SK-N-SH treated with all-trans-retinoic acid at 6 μM for 48 hours (cell line): ENCODE data around the gene AKAP6.

Experiments
- ATAC-seq: fragments of 200-7000 bp; cut with Tn5 transposase; 3 replicates; pipeline ENCODE4 v1.9.1; 2020; ENCODE audit warnings: mild to moderate bottlenecking, moderate library complexity
- ARNTL ChIP-seq: fragments of 450-650 bp; formaldehyde crosslinking; IDR thresholded peaks from 2 replicates; pipeline ENCODE4 v1.5.0; 2020; ENCODE audit warnings: low read depth, mild to moderate bottlenecking, moderate library complexity, borderline replicate concordance
- BACH2 ChIP-seq: fragments of 250-450 bp; sonication (Bioruptor Pico); IDR thresholded peaks from 2 replicates; pipeline ENCODE4 v1.9.0; 2021; ENCODE audit warnings: mild to moderate bottlenecking, borderline replicate concordance
- CREB5 ChIP-seq: fragments of 250-450 bp; sonication (Bioruptor Pico); IDR thresholded peaks from 2 replicates; pipeline ENCODE4 v1.5.1; 2020; ENCODE audit warnings: low read depth, mild to moderate bottlenecking, moderate library complexity
- CSDC2 ChIP-seq: fragments of 250-450 bp; sonication (Bioruptor Pico); IDR thresholded peaks from 2 replicates; pipeline ENCODE4 v1.5.0; 2020; ENCODE audit warnings: mild to moderate bottlenecking, moderate library complexity
- CSRNP3 ChIP-seq: fragments of 250-450 bp; sonication (Bioruptor Pico); IDR thresholded peaks from 2 replicates; pipeline ENCODE4 v1.5.1; 2021; ENCODE audit warnings: mild to moderate bottlenecking, moderate library complexity
- ESRRG ChIP-seq: fragments of 250-450 bp; sonication (Bioruptor Pico); IDR thresholded peaks from 2 replicates; pipeline ENCODE4 v1.6.1; 2021; ENCODE audit warnings: mild to moderate bottlenecking
- GLIS3 ChIP-seq: fragments of 250-450 bp; sonication (Bioruptor Pico); IDR thresholded peaks from 2 replicates; pipeline ENCODE4 v1.5.0; 2020; ENCODE audit warnings: mild to moderate bottlenecking, moderate library complexity
- ISL1 ChIP-seq: fragments of 250-450 bp; sonication (Bioruptor Pico); IDR thresholded peaks from 2 replicates; pipeline ENCODE4 v2.1.2; 2022; ENCODE audit warnings: mild to moderate bottlenecking, moderate library complexity
- OSR1 ChIP-seq: fragments of 250-450 bp; sonication (Bioruptor Pico); IDR thresholded peaks from 2 replicates; pipeline ENCODE4 v1.8.0; 2022; ENCODE audit warnings: moderate library complexity, mild to moderate bottlenecking, inconsistent platforms
- PATZ1 ChIP-seq: fragments of 250-450 bp; sonication (Bioruptor Pico); IDR thresholded peaks from 2 replicates; pipeline ENCODE4 v1.8.0; 2020; ENCODE audit warnings: mild to moderate bottlenecking, moderate library complexity, borderline replicate concordance
- PPARA ChIP-seq: fragments of 250-450 bp; sonication (Bioruptor Pico); IDR thresholded peaks from 2 replicates; pipeline ENCODE4 v1.5.0; 2020; ENCODE audit warnings: mild to moderate bottlenecking, borderline replicate concordance
- RARB ChIP-seq: fragments of 250-450 bp; sonication (Bioruptor Pico); IDR thresholded peaks from 2 replicates; pipeline ENCODE4 v1.8.0; 2021; ENCODE audit warnings: mild to moderate bottlenecking, moderate library complexity
- SNAI2 ChIP-seq: fragments of 250-450 bp; sonication (Bioruptor Pico); IDR thresholded peaks from 2 replicates; pipeline ENCODE4 v1.5.0; 2020; ENCODE audit warnings: mild to moderate bottlenecking, moderate library complexity
- TCF4 ChIP-seq: fragments of 250-450 bp; sonication (Bioruptor Pico); IDR thresholded peaks from 2 replicates; pipeline ENCODE4 v1.8.0; 2021; ENCODE audit warnings: mild to moderate bottlenecking, moderate library complexity, borderline replicate concordance
- TOX ChIP-seq: fragments of 250-450 bp; sonication (Bioruptor Pico); IDR thresholded peaks from 2 replicates; pipeline ENCODE4 v1.8.0; 2021; ENCODE audit warnings: mild to moderate bottlenecking, moderate library complexity, borderline replicate concordance
- TSHZ2 ChIP-seq: fragments of 250-450 bp; sonication (Bioruptor Pico); IDR thresholded peaks from 2 replicates; pipeline ENCODE4 v1.5.0; 2020; ENCODE audit warnings: mild to moderate bottlenecking, moderate library complexity
- ZC3H10 ChIP-seq: fragments of 250-450 bp; sonication (Bioruptor Pico); IDR thresholded peaks from 2 replicates; pipeline ENCODE4 v1.5.1; 2021; ENCODE audit warnings: mild to moderate bottlenecking, moderate library complexity
- ZFP3 ChIP-seq: fragments of 250-450 bp; sonication (Bioruptor Pico); IDR thresholded peaks from 2 replicates; pipeline ENCODE4 v1.5.0; 2020; ENCODE audit warnings: mild to moderate bottlenecking, moderate library complexity
- ZFP30 ChIP-seq: fragments of 450-650 bp; formaldehyde crosslinking; IDR thresholded peaks from 2 replicates; pipeline ENCODE4 v1.5.0; 2022; ENCODE audit warnings: mild to moderate bottlenecking, moderate library complexity
- ZNF565 ChIP-seq: fragments of 450-650 bp; formaldehyde crosslinking; conservative IDR thresholded peaks from 2 replicates; pipeline ENCODE4 v1.5.0; 2020; ENCODE audit warnings: low read depth, mild to moderate bottlenecking, moderate library complexity
- ZNF70 ChIP-seq: fragments of 450-650 bp; formaldehyde crosslinking; IDR thresholded peaks from 2 replicates; pipeline ENCODE4 v1.5.0; 2020; ENCODE audit warnings: mild to moderate bottlenecking, moderate library complexity
- TF ChIP-seq, protein P1 (sequence below): fragments of 250-450 bp; sonication (Bioruptor Pico); IDR thresholded peaks from 2 replicates; pipeline ENCODE4 v1.8.0; 2021; ENCODE audit warnings: low read depth, mild to moderate bottlenecking, moderate library complexity, borderline replicate concordance

The AKAP6 gene

DNA sequence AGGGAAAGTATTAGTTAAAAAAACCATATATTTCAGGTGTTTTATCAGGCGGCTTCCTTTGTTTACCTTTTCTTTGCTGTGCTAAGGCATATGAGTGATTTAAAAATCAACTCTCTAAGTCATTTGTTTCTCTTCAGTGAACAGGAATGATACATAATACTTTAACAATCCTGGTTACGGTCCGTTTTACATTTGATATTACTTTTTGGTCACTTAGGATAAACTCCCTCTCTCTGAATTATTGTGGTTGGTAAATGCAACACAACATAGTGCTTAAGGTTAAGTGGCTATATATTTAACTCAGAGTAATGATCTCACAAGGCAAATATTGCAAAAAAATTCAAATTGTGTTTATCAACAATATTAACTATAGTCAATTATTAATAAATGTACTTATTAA, 32.7 kb upstream of the AKAP6 start (continued):
- TF ChIP-seq PPARA (CRISPR knock-in tag) (no peak), PATZ1 (CRISPR knock-in tag) (no peak)

- no peak for TF ChIP-seq BACH2
- TF ChIP-seq ZNF565 = no peak
- TF ChIP-seq GLIS3 (CRISPR knock-in tag) = no peak
- no peak for TF ChIP-seq CREB5 (CRISPR knock-in tag)
- no peak for TF ChIP-seq TCF4
- no peak for TF ChIP-seq ZC3H10
- TF ChIP-seq PPARA (CRISPR knock-in tag) = no peak
- TF ChIP-seq, protein P1, sequence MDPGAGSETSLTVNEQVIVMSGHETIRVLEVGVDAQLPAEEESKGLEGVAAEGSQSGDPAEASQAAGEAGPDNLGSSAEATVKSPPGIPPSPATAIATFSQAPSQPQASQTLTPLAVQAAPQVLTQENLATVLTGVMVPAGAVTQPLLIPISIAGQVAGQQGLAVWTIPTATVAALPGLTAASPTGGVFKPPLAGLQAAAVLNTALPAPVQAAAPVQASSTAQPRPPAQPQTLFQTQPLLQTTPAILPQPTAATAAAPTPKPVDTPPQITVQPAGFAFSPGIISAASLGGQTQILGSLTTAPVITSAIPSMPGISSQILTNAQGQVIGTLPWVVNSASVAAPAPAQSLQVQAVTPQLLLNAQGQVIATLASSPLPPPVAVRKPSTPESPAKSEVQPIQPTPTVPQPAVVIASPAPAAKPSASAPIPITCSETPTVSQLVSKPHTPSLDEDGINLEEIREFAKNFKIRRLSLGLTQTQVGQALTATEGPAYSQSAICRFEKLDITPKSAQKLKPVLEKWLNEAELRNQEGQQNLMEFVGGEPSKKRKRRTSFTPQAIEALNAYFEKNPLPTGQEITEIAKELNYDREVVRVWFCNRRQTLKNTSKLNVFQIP (CRISPR knock-in tag) = no peak
- TF ChIP-seq ISL1 (CRISPR knock-in tag) = no peak
- TF ChIP-seq RARB (CRISPR knock-in tag) = no peak
- TF ChIP-seq TOX (CRISPR knock-in tag) = no peak
- TF ChIP-seq CSRNP3 = no peak
- TF ChIP-seq SNAI2 (CRISPR knock-in tag) = no peak
- no peak for TF ChIP-seq PATZ1 (CRISPR knock-in tag)
- no peak for TF ChIP-seq TSHZ2 (CRISPR knock-in tag)
- TF ChIP-seq CSDC2 (CRISPR knock-in tag) = no peak
- no peak for TF ChIP-seq ESRRG
- no peak for TF ChIP-seq ARNTL (CRISPR knock-in tag)
- TF ChIP-seq ZFP30 (CRISPR knock-in tag) = no peak
- ATAC-seq = no peak
Observed at GRCh38 chr14:32298346-32298745, 30.8 kb upstream of the AKAP6 start.

- ATAC-seq = no peak
- TF ChIP-seq OSR1 (CRISPR knock-in tag) (no peak), ZNF70 (CRISPR knock-in tag) (no peak), ZFP3 (CRISPR knock-in tag) (no peak), ZFP30 (CRISPR knock-in tag) (no peak), ISL1 (CRISPR knock-in tag) (no peak), BACH2 (no peak)
Observed at GRCh38 chr14:32300136-32300535, 29.0 kb upstream of the AKAP6 start.
